Endothelial cell of umbilical vein (primary cell): ENCODE measurements around the gene DNAH1. TPM values are rescaled to one million over a fixed set of nuclear protein-coding genes. Genes with fewer than 3 reads are reported as not detected.

Experiments used
- BruUV-seq: library from RNA; stranded (reverse); fragments of 400-500 nt; replicated peaks from 2 replicates; lab custom pipeline; 2021; lab: Mats Ljungman, UMichigan
- CTCF ChIA-PET: fragments of 300-600, 350-600 bp; sonication (Branson Sonifier 250); formaldehyde crosslinking; loops from one replicate; lab custom pipeline; 2021; ENCODE audit warnings: antibody characterized with exemption, inconsistent platforms; lab: Charles Lee
- POLR2A ChIA-PET: fragments of 300-600, 350-600 bp; sonication (Branson Sonifier 250); formaldehyde crosslinking; loops from one replicate; lab custom pipeline; 2021; ENCODE audit warnings: antibody characterized with exemption, inconsistent platforms; lab: Charles Lee
- DNase-seq: peaks from one replicate; pipeline ENCODE4 v3.0.0-alpha.2; 2011; ENCODE audit warnings: low read depth, low spot score
- FAIRE-seq: peaks from 2 replicates; lab custom pipeline; 2011; peaks lifted over from hg19 to GRCh38; lab: Jason Lieb, UNC
- H2AFZ ChIP-seq: 2 replicates; pipeline ENCODE4 v1.6.0; 2012; ENCODE audit warnings: low read depth, low read length, control low read depth, inconsistent platforms
- H3K27ac ChIP-seq: 2 replicates; pipeline ENCODE4 v1.5.1; 2011; ENCODE audit warnings: low read depth, mild to moderate bottlenecking, control low read depth, low read length, moderate library complexity; ENCODE audit not compliant: insufficient read depth
- H3K27me3 ChIP-seq, 2 experiments: 2 replicates each; pipeline versions ENCODE4 v1.6.0 to v1.6.1; 2011; ENCODE audit warnings: low read length in 2 of 2, mixed read lengths in 1 of 2; ENCODE audit not compliant: control insufficient read depth in 2 of 2, insufficient read depth in 2 of 2
- H3K36me3 ChIP-seq, 2 experiments: 2 replicates in 1 of 2; 3 replicates in 1 of 2; pipeline ENCODE4 v1.5.1; 2011; ENCODE audit warnings: low read length in 2 of 2, mild to moderate bottlenecking in 1 of 2, moderate library complexity in 1 of 2; ENCODE audit not compliant: control insufficient read depth in 2 of 2, insufficient read depth in 2 of 2; ENCODE audit errors: extremely low read depth in 1 of 2
- H3K4me1 ChIP-seq: 3 replicates; pipeline ENCODE4 v1.5.1; 2011; ENCODE audit warnings: mild to moderate bottlenecking, low read length; ENCODE audit not compliant: control insufficient read depth, insufficient read depth; ENCODE audit errors: extremely low read depth
- H3K4me2 ChIP-seq: 2 replicates; pipeline ENCODE4 v1.6.1; 2011; ENCODE audit warnings: low read length, control low read depth, mixed read lengths; ENCODE audit not compliant: insufficient read depth
- H3K4me3 ChIP-seq, 3 experiments: fragments of 200-600 bp in 1 of 3; sonication (generic), shearing (Covaris generic) in 1 of 3; replicated peaks in 1 of 3; 2 replicates each; pipeline ENCODE4 v1.5.1; 2011 to 2016; ENCODE audit warnings: control low read depth in 3 of 3, low read length in 3 of 3, mild to moderate bottlenecking in 2 of 3, inconsistent platforms in 1 of 3, low read depth in 1 of 3, moderate library complexity in 1 of 3; ENCODE audit not compliant: insufficient read depth in 1 of 3
- H3K79me2 ChIP-seq: 2 replicates; pipeline ENCODE4 v1.6.0; 2012; ENCODE audit warnings: low read length, inconsistent platforms; ENCODE audit not compliant: control insufficient read depth, insufficient read depth
- H3K9ac ChIP-seq: replicated peaks from 2 replicates; pipeline ENCODE3; 2011; ENCODE audit warnings: low read length, control low read depth; ENCODE audit not compliant: insufficient read depth; ENCODE audit errors: extremely low read depth
- H3K9me1 ChIP-seq: replicated peaks from 3 replicates; pipeline ENCODE4 v1.6.0; 2011; ENCODE audit warnings: mild to moderate bottlenecking, low read length; ENCODE audit not compliant: control insufficient read depth, insufficient read depth; ENCODE audit errors: extremely low read depth
- H3K9me3 ChIP-seq: replicated peaks from 2 replicates; pipeline ENCODE4 v1.5.1; 2012; ENCODE audit warnings: low read length, inconsistent platforms; ENCODE audit not compliant: control insufficient read depth, insufficient read depth
- H4K20me1 ChIP-seq: replicated peaks from 2 replicates; pipeline ENCODE3; 2011; ENCODE audit warnings: mild to moderate bottlenecking, low read length; ENCODE audit not compliant: control insufficient read depth, insufficient read depth; ENCODE audit errors: extremely low read depth
- EZH2 ChIP-seq: IDR thresholded peaks from 2 replicates; pipeline ENCODE4 v1.6.1; 2012; ENCODE audit warnings: borderline replicate concordance, low read depth, mild to moderate bottlenecking, moderate library complexity, low read length, inconsistent platforms; ENCODE audit not compliant: severe bottlenecking
- FOS ChIP-seq: IDR thresholded peaks from 2 replicates; pipeline ENCODE4 v1.6.1; 2011; ENCODE audit warnings: mild to moderate bottlenecking, low read length, moderate library complexity, borderline replicate concordance; ENCODE audit not compliant: insufficient read depth
- GATA2 ChIP-seq: IDR thresholded peaks from 2 replicates; pipeline ENCODE4 v1.7.0; 2011; ENCODE audit warnings: low read depth, mild to moderate bottlenecking, moderate library complexity, mixed read lengths, low read length; ENCODE audit not compliant: insufficient read length, insufficient read depth
- JUN ChIP-seq: IDR thresholded peaks from 2 replicates; pipeline ENCODE4 v1.6.1; 2011; ENCODE audit warnings: borderline replicate concordance, low read depth; ENCODE audit not compliant: insufficient read length, insufficient read depth
- MAX ChIP-seq: IDR thresholded peaks from 2 replicates; pipeline ENCODE4 v1.6.1; 2011; ENCODE audit not compliant: insufficient read depth, insufficient read length
- MYC ChIP-seq: IDR thresholded peaks from one replicate; pipeline ENCODE4 v1.6.1; 2011; ENCODE audit warnings: mild to moderate bottlenecking, low read depth, low read length
- POLR2A ChIP-seq: IDR thresholded peaks from 2 replicates; pipeline ENCODE4 v1.6.1; 2012; ENCODE audit warnings: low read depth, mild to moderate bottlenecking, control low read depth, low read length
- POLR2AphosphoS5 ChIP-seq: IDR thresholded peaks from 2 replicates; pipeline ENCODE4 v1.6.1; 2012; ENCODE audit warnings: low read depth, mild to moderate bottlenecking, control low read depth, low read length, moderate library complexity; ENCODE audit not compliant: insufficient read depth
- dilution Hi-C: fragments of 300-500 bp; cut with MboI; formaldehyde crosslinking; loops from one replicate; pipeline ENCODE4 v1.15.0; 2019; ENCODE audit warnings: low sequenced_read_pairs; ENCODE audit not compliant: extremely low pct_ligation_motif_present
- intact Hi-C: fragments of 100-400 bp; cut with micrococcal nuclease; formaldehyde crosslinking; loops from one replicate; pipeline ENCODE4 v1.10.0; 2022
- polyA plus RNA-seq, 4 experiments: library from polyadenylated mRNA; depleted of rRNA in 3 of 4; stranded (reverse) in 3 of 4; unstranded in 1 of 4; fragments of >200 nt; gene quantifications; 2 replicates each; pipeline versions ENCODE4 v1.2.1 to v1.2.3, GENCODE V29; 2011 to 2012; ENCODE audit warnings: missing spikeins in 1 of 4
- total RNA-seq: library from RNA; stranded (reverse); gene quantifications from 2 replicates; pipeline ENCODE4 v1.2.3, GENCODE V29; 2021
- TF ChIP-seq, protein P1 (sequence below), 2 donors: IDR thresholded peaks; 1 replicate in 1 of 2; 2 replicates in 1 of 2; pipeline ENCODE4 v1.5.1; 2011; ENCODE audit warnings: low read length in 2 of 2, mild to moderate bottlenecking in 2 of 2, moderate library complexity in 2 of 2, control low read depth in 1 of 2, inconsistent platforms in 1 of 2, low read depth in 1 of 2; ENCODE audit not compliant: insufficient read depth in 1 of 2; ENCODE audit errors: extremely low read depth in 1 of 2

DNAH1 gene
- total and polyA plus RNA-seq, 2 donors (not counting 3 experiments of a cell fraction or from before 2014, with no cell fraction given): 5.8 to 6.0 TPM

- FAIRE-seq (no peak), DNase-seq (no peak)
- H3K9ac ChIP-seq: no peak overlapping the region
- H3K27ac ChIP-seq: no peak overlapping the region
- H2AFZ ChIP-seq: no peak overlapping the region
- intact Hi-C loops: no loop called here
- ChIA-PET POLR2A (no interaction called here), CTCF (interaction anchor here (1.1 to 1.7 kb wide), 5 partner anchors 8 to 133 kb away, joined by 3 to 5 read pairs (median 4); no protein-coding TSS in a partner anchor)
- dilution Hi-C loops: no loop called here
- BruUV-seq: no TSS peak
- no peaks in the 10 kb centered on the region for H3K27me3 ChIP-seq
- no peaks in the 10 kb centered on the region for H3K9me1 ChIP-seq
- no peak for TF ChIP-seq GATA2
- TF ChIP-seq MAX: no peak
- no peak for TF ChIP-seq EZH2
- TF ChIP-seq MYC: no peak
- TF ChIP-seq FOS: no peak
- no peak for TF ChIP-seq JUN
- no peak for TF ChIP-seq POLR2AphosphoS5
- TF ChIP-seq POLR2A: no peak
- TF ChIP-seq, protein P1, sequence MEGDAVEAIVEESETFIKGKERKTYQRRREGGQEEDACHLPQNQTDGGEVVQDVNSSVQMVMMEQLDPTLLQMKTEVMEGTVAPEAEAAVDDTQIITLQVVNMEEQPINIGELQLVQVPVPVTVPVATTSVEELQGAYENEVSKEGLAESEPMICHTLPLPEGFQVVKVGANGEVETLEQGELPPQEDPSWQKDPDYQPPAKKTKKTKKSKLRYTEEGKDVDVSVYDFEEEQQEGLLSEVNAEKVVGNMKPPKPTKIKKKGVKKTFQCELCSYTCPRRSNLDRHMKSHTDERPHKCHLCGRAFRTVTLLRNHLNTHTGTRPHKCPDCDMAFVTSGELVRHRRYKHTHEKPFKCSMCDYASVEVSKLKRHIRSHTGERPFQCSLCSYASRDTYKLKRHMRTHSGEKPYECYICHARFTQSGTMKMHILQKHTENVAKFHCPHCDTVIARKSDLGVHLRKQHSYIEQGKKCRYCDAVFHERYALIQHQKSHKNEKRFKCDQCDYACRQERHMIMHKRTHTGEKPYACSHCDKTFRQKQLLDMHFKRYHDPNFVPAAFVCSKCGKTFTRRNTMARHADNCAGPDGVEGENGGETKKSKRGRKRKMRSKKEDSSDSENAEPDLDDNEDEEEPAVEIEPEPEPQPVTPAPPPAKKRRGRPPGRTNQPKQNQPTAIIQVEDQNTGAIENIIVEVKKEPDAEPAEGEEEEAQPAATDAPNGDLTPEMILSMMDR (IDR thresholded peaks at IDR 0.05; ENCODE audit: extremely low read depth in 1 of 2, insufficient read depth in 1 of 2, low read depth in 1 of 2, low read length in 2 of 2): no peak
- H4K20me1 ChIP-seq: no peaks in the 10 kb centered on the region
- H3K4me1 ChIP-seq: peaks cover 4% of the 10 kb centered on the region
- H3K36me3 ChIP-seq: no peaks in the 10 kb centered on the region
- H3K79me2 ChIP-seq: no peaks in the 10 kb centered on the region
- no peak overlapping the region for H3K4me2 ChIP-seq
- H3K9me3 ChIP-seq: no peaks in the 10 kb centered on the region
- no peak overlapping the region for H3K4me3 ChIP-seq
These were observed 48.4 kb downstream of the DNAH1 start for GRCh38 chr3:52364322-52365035.
